GM12874 (cell line): Measurements from ENCODE around the gene C13orf46.

ENCODE experiments used
- TF ChIP-seq, protein P1 (sequence below): IDR thresholded peaks from 2 replicates; pipeline ENCODE4 v1.5.1; 2011; ENCODE audit warnings: low read depth, mild to moderate bottlenecking, control low read depth, low read length, moderate library complexity; ENCODE audit not compliant: insufficient read depth

Gene C13orf46

GRCh38 chr13:113973218-113974164, at the start of gene C13orf46:
C13orf46 (minus strand) TSS chr13:113974076; CDS start chr13:113973997, 79 bp downstream.
- TF ChIP-seq, protein P1, sequence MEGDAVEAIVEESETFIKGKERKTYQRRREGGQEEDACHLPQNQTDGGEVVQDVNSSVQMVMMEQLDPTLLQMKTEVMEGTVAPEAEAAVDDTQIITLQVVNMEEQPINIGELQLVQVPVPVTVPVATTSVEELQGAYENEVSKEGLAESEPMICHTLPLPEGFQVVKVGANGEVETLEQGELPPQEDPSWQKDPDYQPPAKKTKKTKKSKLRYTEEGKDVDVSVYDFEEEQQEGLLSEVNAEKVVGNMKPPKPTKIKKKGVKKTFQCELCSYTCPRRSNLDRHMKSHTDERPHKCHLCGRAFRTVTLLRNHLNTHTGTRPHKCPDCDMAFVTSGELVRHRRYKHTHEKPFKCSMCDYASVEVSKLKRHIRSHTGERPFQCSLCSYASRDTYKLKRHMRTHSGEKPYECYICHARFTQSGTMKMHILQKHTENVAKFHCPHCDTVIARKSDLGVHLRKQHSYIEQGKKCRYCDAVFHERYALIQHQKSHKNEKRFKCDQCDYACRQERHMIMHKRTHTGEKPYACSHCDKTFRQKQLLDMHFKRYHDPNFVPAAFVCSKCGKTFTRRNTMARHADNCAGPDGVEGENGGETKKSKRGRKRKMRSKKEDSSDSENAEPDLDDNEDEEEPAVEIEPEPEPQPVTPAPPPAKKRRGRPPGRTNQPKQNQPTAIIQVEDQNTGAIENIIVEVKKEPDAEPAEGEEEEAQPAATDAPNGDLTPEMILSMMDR: no peak

- TF ChIP-seq, protein P1: no peak
Measured at GRCh38 chr13:114022876-114023275, 49.0 kb upstream of the C13orf46 start.

GRCh38 chr13:114022309-114022669, 48.4 kb upstream of the C13orf46 start:
- TF ChIP-seq, protein P1: no peak

DNA sequence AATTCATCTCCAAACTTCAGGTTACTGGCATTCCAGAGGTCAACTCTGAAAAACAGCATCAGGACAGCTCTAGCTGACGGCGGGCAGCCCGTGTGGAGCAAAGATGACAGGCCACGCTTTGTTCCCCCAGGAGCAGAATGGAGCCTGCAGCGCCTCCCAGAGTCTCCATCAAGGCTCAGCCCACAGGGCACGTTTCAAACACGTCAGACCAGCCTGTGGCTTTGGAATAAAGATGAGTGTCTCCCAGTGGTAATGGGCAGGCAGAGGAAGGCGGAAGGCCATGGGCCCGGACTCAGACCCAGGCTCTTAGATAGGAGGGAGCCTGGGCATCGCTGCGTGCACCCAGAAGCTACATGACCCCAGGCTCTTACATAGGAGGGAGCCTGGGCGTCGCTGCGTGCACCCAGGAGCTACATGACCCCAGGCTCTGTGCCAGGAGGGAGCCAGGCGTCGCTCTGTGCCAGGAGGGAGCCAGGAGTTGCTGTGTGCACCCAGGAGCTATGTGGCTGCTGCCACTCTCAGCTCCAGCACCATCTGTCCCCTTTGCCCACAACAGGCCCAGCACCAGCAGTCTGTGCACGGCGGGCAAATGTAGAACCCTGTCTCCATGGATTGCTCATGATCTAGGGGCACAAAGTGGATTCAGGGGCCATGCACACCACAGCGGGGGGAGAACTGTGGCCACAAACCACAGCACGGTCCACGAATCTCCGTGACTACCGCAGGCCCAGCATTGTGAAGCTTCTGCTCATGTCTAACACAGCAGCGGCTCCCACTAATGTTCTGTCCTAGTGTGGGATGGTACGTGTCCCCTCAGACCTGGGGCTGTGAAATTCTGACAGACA, 47.8 kb upstream of the C13orf46 start:
- TF ChIP-seq, protein P1: no peak

DNA sequence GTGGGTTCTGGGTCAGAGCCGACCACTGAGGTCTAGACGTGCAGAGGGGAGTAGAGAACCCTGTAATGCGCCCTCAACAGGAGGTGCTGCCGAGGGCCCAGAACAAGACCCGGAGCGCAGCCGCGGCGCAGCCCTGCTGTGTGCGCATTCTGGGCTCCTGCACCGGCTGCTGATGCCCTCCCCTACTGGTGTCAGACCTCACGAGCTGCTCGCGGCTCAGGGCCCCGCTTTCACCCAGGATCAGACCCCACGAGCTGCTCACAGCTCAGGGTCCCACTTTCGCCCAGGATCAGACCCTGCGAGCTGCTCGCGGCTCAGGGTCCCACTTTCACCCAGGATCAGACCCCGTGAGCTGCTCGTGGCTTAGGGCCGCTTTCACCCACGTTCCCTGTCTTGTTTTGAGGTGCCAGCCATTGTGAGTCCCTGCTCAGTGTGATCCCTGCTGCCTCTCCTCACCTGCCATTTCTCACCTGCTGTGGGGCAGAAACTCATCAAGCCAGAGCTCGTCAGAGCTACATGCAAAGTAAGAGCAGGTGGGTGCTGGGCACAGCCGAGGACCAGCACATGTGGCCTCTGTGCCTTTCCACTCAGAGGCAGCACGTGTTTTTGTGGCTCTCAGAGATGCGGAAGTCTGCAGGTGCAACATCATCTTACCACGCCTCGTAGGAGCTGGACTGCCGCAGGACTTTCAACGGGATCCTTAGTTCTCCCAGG, 47.0 kb upstream of the C13orf46 start:
- TF ChIP-seq, protein P1: no peak

DNA sequence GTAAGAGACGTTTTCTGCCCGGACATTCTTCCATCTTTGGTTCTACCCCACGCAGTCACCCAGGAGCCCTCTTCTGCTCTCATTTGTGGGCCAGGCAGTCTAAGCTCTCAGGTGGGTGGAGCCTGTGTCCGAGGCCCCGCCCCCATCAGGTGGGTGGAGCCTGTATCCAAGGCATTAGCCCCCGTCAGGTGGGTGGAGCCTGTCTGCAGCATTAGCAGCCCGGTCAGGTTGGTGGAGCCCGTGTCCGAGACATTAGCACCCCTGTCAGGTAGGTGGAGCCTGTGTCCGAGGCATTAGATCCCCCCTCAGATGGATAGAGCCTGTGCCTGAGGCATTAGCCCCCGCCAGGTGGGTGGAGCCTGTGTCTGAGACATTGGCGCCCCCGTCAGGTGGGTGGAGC, 45.5 kb upstream of the C13orf46 start:
- TF ChIP-seq, protein P1: no peak
